NCI-H774 (cell line): ENCODE results near the gene GCNA.

ENCODE experiments used
- DNase-seq: peaks from one replicate; lab custom pipeline; 2025; lab: John Stamatoyannopoulos, UW

GCNA gene

DNA sequence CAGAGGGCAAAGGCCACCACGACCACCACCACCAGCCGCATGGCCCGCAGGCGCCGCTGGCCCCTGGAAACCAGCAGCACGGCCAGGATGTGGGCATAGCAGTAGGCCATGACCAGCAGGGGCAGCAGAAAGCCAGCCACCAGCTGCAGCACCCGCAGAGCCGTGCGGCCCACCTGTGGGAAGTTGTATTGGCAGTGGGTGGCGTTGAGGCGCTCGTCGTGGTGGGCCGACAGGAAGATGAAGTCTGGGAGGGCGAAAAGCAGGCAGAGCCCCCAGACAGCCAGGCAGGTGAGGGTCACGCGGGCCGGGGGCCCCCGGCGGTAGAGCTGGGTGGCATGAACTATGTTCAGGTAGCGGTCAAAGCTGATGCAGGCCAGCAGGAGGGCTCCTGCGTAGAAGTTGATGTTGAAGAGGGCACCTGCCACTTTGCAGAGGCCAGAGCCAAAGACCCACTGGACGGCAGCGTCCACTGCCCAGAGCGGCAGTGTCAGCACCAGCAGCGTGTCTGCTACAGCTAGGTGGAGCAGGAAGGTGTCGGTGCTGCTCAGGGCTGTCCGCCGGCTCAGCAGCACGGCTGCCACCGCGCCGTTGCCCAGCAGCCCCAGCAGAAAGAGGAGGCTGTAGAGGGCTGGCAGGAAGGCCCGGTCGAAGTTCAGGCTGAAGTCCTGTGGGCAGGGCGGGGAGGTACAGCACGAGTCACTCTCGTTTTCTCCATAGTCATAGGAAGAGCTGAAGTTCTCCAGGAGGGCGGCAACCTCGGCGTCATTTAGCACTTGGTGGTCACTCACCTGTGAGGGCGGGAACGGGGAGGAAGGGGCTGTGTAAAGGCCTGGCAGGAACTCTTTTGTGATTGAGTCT, 38.7 kb downstream of the GCNA start:
- no peak for DNase-seq

DNA sequence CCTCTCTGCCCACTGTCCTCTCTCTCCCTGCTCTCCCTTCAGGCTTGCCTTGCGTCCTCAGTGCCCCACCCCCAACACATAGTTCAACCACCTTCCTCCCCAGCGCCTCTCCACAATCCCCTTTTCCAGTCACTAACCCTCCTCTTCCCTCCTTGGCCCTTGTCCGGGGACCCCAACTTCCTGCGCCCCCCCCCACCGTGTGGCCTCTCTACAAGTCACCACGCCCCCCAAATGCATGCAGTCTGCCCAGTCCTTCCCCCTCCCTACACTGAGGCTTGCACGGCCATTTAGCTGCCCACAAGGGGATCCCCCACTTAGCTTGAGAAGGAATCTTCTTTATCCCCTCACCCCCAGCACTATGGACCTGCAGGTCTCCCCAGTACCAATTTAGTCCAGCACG, 39.5 kb downstream of the GCNA start:
- no peak for DNase-seq

DNA sequence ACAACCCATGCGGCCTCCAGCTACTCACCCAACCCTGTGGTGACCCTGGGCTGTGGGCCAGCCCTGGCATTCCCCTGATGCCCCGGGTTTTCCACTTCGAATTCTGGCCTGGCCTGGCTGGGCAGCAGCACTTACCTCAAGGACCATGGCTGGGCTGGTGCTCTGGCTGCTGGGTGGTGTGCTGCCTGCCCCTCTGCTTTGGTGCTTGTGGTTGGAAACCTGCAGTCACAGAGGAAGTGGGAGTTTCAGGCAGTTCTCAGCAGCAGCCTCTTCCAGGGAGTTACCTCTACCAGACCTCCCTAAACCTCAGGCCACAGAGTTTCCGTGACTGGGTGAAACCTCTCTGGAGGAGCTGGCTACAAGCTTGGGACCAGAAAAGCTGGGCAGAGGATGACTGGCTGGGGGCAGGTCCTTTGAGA, 40.1 kb downstream of the GCNA start, which contains the start of gene CXCR3:
TSS of gene CXCR3 (minus strand) at position 209 of the 419 bp plus-strand sequence. CDS start at position 147, 62 bp downstream.
- no peak for DNase-seq

DNA sequence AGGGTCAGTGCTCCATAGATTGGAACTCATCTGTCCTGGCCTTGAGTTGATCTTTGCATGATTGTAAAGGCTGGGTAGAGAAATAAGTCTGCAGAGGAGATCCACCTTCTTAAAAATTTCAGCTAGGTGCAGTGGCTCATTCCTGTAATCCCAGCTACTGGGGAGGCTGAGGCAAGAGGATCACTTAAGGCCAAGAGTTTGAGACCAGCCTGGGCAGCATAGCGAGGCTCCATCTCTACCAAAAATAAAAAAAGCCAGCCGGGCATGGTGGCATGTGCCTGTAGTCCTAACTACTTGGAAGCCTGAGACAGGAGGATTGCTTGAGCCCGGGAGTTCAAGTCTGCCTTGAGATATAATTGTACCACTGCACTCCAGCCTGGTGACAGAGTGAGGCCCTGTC, 40.5 kb downstream of the GCNA start:
- no peak for DNase-seq

DNA sequence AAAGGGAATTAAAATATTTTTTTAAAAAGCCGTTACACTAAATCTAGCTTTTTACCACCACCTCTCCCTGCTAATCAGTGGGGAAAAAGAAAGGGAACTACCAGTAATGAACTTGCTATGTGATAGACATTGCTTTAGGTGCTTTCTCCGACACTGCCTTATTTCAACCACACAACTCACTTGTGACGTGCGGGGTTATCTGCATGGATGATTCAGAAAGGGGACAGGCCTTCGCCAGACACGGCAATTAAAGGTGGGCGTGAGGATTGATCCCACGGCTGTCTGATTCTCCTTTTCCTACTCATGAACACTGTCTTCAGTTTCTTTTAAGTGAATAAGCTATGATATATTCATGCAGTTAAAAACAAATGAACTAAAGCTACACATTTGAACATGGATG, 41.0 kb downstream of the GCNA start:
- no peak for DNase-seq

DNA sequence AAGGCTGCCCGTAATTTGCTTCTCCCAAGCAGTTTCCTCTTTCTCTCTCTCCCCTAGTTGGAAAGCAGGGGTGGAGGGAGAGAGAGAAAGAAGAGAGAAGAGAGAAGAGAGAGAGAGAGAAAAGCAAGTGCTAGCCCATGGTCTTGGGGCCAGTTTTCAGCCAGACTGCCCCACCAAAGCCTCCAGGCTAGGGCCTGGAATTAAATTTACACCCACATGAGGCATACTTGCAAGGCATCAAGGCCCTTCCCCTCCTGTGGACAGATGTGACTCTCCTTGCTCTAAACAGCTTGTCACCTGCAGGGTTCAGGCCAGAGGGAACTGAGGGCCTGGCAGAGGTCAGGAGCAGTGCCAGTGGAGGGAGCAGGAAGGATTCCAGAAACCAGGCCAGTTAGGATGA, 41.7 kb downstream of the GCNA start:
- DNase-seq = no peak

DNA sequence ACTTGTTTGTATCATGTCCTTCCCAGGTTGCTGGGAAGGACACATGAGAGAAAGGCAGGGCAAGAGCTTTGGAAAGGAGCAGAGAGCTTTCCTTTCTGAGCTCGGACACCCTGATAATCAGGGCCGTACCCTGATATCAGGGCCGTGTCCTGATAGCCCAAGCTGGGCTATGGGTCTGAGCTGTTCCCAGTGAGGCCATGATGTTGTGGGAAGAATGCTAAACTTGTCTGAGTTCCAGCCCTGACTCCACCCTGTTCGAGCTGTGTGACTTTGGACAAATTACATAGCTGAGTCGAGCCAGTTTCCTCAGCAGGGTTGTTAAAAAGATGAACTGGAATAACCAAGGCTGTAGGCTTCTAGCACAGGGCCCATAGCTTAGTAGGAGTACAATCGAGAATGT, 43.4 kb downstream of the GCNA start:
- DNase-seq = no peak

DNA sequence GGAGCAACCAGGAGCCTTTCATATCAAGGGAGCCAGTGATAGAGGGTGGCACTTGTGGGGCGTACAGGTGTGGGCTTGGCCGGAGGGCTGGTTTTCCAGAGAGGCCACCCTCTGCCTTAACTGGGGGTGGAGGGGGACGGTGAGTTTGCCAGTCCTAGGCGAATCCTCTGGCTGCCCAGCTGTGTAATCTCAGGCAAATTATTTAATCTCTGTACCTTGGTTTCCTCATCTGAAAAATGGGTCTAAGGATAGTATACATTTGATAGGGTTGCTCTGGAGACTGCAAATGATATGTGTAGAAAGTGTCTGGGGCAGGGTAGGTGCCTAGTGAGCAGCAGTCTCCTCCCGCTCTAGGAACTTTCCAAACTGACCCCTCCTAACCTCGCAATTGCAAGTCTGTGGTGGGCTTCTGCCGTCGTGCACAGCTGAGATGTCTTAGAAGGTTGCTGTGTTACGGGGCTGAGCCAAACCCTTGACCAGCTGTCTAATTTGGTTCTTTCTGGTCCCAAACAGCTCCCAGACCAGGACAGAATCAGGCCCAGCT, 43.9 kb downstream of the GCNA start:
- no peak for DNase-seq

DNA sequence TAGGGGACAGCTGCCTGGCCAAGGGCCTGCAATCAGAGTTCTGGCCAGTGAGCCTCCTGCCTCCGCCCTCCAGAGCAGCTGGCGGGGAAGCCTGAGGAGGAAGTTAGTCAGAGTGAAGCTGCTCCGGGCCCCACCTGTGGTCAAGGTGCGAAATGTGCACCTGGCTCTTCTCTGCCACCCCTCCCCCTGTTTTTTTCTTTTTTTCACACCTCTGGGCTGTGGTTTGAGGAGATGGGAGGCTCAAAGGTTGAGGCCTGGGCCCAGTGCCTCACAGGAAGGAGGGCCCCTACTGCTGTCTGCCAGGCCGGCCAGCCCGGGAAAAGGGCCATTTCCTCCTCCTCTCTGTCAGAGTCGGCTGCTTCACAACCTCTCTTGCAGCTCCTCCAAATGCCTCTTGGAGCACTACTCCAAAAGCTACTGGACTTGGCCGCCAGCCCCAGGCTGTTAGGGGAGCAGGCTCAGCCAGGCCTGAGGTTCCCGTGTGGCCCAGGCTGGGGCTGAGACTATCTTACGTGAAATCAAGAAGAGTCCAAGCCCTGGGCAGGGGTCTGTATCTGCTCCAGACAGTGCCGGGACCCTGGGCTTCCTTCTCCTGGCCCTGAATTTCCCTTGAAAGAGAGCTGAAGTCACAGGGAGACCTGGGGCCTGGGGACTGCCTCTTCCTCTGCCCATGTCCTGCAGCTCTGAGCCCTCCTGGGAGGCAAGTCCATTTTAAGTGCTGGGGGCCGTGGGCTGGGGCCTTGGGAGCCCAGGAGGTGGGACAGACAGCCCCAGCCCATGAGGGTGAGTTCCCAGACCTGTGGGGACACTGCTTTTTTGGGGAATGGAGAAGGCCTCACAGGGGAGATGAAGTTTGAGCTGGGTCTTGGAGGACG, 44.6 kb downstream of the GCNA start:
- no peak for DNase-seq

DNA sequence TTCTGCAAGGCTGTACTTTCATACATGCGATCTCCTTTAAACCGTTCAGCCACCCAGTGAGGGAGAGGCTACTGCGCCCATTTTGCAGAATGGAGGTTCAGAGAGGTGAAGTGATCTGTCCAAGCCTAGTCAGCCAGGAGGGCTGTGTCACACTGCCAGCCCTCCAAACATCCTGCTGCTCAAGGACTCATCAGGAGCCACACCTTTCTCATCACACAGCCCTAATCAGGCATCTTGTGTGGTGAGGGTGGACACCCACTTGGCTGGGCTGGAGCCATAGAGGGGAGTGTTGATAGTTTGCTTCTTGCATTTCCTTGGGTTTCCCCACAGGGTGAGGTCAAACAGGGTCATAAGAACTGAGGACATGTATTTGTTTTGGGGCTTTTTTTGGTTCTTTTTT, 45.5 kb downstream of the GCNA start:
- no peak for DNase-seq

DNA sequence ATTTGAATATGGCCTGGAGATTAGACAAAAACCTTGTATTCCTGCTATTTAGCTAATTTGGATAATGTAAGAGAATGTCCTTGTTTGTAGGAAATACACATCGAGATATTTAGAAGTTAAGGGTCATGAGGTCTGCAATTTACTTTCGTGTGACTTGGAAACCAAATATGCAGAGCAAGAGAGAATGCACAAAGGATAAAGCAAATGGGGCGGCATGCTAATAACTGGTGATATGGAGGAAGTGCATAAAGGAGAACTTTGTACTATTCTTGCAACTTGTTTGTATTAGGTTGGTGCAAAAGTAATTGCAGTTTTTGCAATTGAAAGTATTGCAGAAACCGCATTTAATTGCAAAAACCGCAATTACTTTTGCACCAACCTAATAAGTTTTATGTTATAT, 47.2 kb downstream of the GCNA start:
- DNase-seq = no peak

DNA sequence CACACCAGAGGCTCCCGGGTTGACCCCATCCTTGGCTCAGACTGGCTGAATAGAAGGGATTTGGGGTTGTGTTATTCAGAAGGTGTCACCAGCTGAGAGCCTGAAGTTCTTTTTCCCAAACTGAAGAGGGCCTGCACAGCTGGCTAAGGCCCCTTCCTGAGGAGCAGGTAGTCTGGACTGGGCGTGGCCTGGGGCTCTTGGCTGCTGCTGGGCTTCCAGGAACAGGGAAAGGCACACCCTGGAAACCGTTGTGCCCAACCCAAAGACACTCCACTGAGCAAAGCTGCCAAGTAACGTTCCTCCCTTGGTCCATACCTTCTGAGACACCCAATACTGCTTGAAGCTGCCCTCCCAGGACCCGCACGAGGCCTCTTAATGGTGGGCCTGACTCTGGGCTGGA, 48.3 kb downstream of the GCNA start:
- DNase-seq = no peak

DNA sequence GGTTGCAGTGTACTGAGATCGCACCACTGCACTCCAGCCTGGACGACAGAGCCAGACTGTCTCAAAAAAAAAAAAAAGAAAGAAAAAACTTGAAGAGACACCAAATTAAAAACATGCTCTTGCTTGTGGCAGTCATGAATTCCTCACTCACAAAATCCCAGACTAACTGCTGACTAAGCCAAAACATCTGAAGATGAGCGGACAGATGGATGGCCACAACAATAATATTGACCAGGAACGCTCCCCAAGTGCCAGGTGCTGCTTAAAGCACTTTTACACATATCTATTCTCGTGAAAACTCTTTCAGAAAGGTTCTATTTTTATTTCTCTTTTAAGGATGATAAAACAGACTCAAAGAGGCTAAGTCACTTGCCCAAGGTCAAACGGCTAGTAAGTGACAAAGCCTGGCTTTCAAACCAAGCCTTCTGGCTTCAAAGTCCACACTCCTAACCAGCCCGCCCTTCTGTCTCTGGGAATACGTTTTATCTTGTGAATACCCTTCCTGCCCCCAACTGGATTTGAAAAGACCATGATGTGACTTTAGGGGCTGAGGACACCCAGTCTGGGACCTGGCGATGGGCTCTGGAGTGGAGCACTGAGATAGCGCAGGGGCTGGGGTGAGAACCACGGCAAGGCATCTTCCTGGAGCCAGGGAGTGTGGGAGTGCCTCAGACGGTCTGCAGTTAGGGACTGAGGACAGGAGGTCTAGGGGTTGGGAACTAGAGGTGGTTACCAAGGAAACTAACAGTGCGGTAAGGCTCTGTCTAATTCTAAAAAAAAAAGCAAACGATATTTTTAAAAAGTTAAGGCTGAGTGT, 49.6 kb downstream of the GCNA start:
- DNase-seq = no peak

DNA sequence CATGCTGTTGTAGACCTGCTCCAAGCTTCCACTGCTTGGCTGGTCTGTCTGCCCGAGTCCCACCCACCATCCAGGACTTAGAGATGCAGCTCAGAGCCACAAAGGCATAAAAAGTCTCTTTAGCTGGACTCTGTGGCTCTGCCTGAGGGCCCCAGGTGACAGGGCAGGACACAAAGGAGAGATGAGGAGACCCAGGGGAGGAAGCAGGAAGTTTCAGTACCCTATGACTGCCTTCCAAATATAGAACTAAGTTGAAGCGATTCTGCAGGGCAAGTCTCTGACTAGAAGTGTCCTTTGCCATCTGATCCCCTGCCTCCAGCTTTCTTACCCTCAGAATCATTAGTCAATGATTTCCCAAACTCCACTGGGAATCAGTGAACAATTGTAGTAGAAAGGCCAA, 51.2 kb downstream of the GCNA start:
- no peak for DNase-seq

DNA sequence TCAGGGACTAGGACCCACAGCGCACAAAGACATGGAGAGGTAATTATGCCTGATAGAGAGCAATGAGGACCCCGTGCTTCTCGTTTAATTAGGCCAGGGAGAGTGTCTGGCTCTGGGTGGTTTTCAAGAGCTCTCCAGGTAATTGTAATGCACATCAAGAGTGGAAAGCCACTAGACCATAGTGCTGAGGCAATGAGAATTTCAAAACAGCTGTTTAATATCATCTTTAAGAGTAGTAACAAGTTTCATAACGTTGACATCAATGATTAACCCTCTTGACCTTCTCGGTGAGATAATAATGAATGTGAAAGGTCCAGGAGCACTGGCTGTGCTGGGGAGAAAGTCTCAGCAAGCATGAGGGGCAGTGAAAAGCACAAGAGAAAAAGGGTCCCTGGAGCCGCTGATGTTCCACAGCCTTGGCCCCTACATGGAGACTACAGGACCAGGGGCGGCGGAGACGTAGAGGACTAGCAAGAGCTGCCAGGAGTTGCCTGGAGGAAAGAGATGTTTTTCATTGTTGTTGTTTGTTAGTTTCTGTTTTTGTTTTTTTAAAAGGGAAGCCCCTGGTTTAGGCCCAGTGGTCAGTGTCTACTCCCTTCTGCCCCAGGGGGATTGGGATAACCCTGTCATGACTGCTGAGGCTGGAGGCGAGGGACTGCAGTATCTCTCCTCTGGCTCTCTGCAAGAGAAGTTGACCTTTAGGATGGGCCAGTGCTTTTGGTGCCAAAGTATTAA, 54.9 kb downstream of the GCNA start:
- no peak for DNase-seq

DNA sequence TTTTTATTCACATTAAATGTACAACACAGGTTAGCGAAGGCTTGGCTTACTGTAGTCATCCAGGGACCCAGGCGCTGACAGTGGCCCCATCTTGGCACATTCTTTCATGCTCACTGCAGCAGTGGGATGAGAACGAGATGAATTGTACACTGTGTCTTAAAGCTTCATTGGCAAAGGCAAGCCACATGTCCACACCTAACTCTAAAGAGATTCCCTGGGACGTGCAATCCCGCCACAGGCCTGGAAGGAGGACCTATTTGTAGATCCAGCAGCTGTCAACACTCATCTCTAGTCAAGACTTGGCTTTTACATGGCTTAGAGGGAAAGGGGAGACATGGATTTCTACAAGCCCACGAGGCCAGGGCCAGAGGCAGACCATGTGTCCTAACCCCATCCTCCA, 56.1 kb downstream of the GCNA start:
- no peak for DNase-seq

DNA sequence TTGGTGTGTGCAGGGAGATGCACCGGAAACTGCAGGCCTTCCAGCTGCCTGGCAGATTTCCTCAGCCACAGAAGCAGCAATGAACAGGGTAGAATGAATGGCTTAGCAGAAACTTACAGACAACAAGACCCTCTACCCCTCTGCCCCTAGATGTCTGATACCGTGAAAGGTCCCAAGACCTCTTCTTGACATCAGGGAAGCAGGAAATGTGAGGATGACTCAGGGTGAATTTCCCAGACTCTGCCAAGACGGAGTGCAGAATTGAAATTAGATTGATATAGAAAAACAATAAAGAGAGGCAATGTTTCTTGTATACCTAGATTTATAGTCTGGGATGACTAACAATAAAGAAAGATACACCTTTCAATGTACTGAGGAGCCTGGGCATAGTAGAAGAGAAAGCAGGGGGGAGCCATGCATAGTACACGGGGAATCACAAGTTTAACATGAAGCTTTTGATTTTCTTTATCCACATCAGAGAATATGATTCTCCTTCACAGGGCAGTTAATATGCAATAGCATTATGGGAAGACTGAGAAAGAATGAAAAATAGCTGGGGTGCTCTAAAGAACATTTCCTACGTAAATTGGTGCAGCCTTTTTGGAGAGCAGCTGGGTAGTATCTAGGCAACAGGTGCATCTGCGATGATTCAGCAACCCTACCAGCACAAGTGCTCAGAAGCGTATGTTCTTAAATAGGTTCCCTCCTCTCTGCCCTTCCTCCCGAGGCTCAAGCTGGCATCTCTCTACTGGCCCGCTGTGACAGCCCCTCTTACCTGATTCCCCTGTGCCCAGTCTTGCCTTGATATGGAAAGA, 58.4 kb downstream of the GCNA start:
- no peak for DNase-seq

DNA sequence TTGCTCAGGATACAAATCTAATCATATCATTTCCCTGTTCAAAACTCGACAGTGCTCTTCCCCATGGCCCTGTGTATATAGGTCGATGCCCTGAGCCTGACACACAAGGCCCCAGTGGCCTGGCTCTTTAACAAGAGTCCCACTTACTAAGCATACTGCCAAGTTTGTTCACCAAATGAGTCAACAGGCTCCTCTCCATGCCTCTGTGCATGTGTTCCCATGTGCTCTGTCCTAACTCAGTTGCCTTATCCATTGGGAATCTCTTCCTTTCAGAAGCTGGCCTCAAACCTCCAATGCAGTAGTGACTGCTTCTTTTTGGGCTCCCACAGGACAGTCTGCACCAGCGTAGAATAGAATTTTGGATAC, 59.0 kb downstream of the GCNA start:
- no peak for DNase-seq

DNA sequence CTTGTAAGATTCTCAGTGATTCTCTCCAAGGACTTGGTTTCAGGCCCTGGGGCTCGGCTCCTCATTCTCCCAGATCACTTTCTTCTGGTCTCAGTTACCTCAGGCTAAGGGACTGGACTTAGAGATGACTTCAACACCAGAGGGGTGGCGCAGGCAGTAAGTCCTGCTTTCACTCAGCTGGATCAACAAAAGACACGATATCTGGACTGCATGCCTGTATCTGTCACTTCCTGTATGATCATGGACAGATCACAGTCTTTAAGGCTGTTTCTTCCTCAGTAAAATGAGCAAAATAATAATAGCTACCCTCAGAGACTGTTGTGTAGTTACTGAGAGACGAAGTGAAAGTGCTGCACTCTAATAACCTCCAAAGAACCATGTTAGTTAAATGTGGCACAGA, 59.6 kb downstream of the GCNA start:
- DNase-seq = no peak

DNA sequence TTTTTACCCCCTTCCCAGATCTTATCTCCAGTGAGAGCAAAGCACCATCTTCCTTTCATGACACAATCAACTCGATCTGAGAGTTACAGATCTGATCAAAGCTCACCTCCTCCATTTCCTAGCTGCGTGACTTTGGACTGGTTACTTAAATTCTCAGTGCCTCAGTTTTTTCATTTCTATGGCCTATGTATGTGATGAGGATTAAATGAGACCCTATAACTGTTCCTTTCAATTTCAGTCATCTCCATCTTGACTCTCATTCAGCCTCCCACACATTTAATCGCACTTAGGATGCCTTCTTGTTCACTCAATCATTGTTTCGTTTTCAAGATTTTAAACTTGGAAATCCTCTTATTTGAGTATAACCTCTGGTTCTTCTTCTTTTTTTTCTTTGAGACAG, 60.2 kb downstream of the GCNA start:
- DNase-seq = no peak

DNA sequence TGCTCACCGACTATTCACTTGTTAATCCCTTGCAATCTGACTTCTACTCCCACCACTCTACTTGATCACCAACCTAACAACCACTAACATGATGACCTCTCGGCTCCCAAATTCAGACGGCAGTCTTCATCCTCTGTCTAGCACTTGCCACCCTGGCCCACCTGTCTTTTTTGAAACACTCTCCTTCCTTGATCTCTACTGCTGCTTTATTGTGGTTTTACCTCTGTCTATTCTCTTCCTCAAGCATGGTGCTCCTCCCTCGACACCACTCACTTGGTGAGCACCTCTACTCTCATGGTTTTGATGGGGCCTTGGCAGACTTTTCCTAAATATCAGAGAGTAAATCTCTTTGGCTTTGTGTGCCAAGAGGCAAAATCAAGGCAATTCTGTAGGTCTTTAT, 61.8 kb downstream of the GCNA start:
- no peak for DNase-seq
